Measurements from ENCODE around the gene KLHDC4.
A peak's percentile ranks its signal among the peaks of the same experiment; 100 is the strongest.

Gene KLHDC4

GRCh38 chr16:87707714-87708580 is 57.8 kb downstream of the KLHDC4 start:
- ChIA-PET POLR2A (ENCODE audit: low non-redundant PET) (no interaction called here), CTCF (interaction anchor here (0.6 kb wide), 1 partner anchor 229 kb away, joined by 3 read pairs; no protein-coding TSS in a partner anchor)
- TF ChIP-seq CTCF (conservative IDR thresholded peaks at IDR 0.05; ENCODE audit: low read depth) = no peak
- DNase-seq (ENCODE audit: low spot score) = no peak
- no peak overlapping the region for H3K27ac ChIP-seq

GRCh38 chr16:87707097-87707496 is 58.7 kb downstream of the KLHDC4 start:
- no peak overlapping the region for H3K27ac ChIP-seq
- ChIA-PET CTCF (no interaction called here), POLR2A (ENCODE audit: low non-redundant PET) (no interaction called here)
- no peak for TF ChIP-seq CTCF (conservative IDR thresholded peaks at IDR 0.05; ENCODE audit: low read depth)
- no peak for DNase-seq (ENCODE audit: low spot score)

- H3K27ac ChIP-seq = no peak overlapping the region
- DNase-seq (ENCODE audit: low spot score) = no peak
- no peak for TF ChIP-seq CTCF (conservative IDR thresholded peaks at IDR 0.05; ENCODE audit: low read depth)
- ChIA-PET POLR2A (ENCODE audit: low non-redundant PET) (interaction anchor here (0.6 kb wide), 1 partner anchor 200 kb away, joined by 3 read pairs; no protein-coding TSS in a partner anchor), CTCF (interaction anchor here (0.6 kb wide), 1 partner anchor 1846 kb away, joined by 3 read pairs; no protein-coding TSS in a partner anchor)
Observed at GRCh38 chr16:87706278-87707000, 59.3 kb downstream of the KLHDC4 start.

- no peak overlapping the region for H3K27ac ChIP-seq
- ChIA-PET CTCF (interaction anchor here (0.6 kb wide), 1 partner anchor 1846 kb away, joined by 3 read pairs; no protein-coding TSS in a partner anchor), POLR2A (ENCODE audit: low non-redundant PET) (interaction anchor here (0.6 kb wide), 1 partner anchor 199 kb away, joined by 3 read pairs; no protein-coding TSS in a partner anchor)
- no peak for DNase-seq (ENCODE audit: low spot score)
- TF ChIP-seq CTCF (conservative IDR thresholded peaks at IDR 0.05; ENCODE audit: low read depth) = no peak
Observed at GRCh38 chr16:87705771-87706277, 60.0 kb downstream of the KLHDC4 start.

GRCh38 chr16:87704754-87705353 is 60.9 kb downstream of the KLHDC4 start:
- ChIA-PET CTCF (no interaction called here), POLR2A (ENCODE audit: low non-redundant PET) (no interaction called here)
- no peak for TF ChIP-seq CTCF (conservative IDR thresholded peaks at IDR 0.05; ENCODE audit: low read depth)
- no peak for DNase-seq (ENCODE audit: low spot score)
- H3K27ac ChIP-seq = peak overlapping the region; percentile 7; the same call in 1 of the 2 replicates

GRCh38 chr16:87703835-87704375 is 61.9 kb downstream of the KLHDC4 start:
- H3K27ac ChIP-seq = no peak overlapping the region
- POLR2A ChIA-PET (ENCODE audit: low non-redundant PET) = no interaction called here
- no peak for DNase-seq (ENCODE audit: low spot score)
- CTCF ChIA-PET = interaction anchor here (0.6 to 0.7 kb wide), 2 partner anchors 52 to 68 kb away, joined by 3 read pairs; no protein-coding TSS in a partner anchor
- TF ChIP-seq CTCF (conservative IDR thresholded peaks at IDR 0.05; ENCODE audit: low read depth) = no peak

Data from RWPE1 (cell line).